Measurements from ENCODE around the gene ASB13.

Gene ASB13

DNA sequence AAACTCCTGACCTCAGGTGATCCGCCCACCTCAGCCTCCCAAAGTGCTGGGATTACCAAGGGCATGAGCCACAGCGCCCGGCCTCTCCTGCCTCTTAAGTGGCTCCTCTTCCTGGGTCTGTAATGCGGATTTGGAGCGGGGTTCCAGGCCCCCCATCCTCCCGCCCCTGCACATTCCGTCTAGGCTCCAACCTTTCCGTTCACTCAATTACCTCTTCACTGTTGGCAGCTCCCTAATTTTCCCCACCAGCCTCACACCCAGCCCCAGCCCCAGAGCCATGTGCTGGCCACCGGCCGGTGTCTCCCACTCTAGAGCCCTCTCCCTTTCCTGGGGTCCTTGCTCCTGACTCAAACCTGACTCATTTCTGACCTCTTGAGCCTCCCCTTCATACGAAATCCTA is 16.6 kb downstream of the ASB13 start:
- POLR2A ChIA-PET: no interaction called here
- H3K4me1 ChIP-seq (ENCODE audit: control insufficient read depth, insufficient read depth, low read length): no peaks in the 10 kb centered on the region
- no peak overlapping the region for H3K27ac ChIP-seq (ENCODE audit: extremely low read depth, low read depth, low read length)
- no peak for TF ChIP-seq ZEB2 (tag by site-specific recombination; IDR thresholded peaks at IDR 0.05)
- no peak for TF ChIP-seq KLF10 (tag by site-specific recombination; IDR thresholded peaks at IDR 0.05)
- TF ChIP-seq ZNF701 (tag by site-specific recombination; IDR thresholded peaks at IDR 0.05): no peak
- TF ChIP-seq, protein P1, sequence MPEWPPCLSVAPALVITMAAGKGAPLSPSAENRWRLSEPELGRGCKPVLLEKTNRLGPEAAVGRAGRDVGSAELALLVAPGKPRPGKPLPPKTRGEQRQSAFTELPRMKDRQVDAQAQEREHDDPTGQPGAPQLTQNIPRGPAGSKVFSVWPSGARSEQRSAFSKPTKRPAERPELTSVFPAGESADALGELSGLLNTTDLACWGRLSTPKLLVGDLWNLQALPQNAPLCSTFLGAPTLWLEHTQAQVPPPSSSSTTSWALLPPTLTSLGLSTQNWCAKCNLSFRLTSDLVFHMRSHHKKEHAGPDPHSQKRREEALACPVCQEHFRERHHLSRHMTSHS (tag by site-specific recombination; IDR thresholded peaks at IDR 0.05): no peak
- no peak for TF ChIP-seq ZNF645 (tag by site-specific recombination; IDR thresholded peaks at IDR 0.05)
- TF ChIP-seq ZNF560 (tag by site-specific recombination; IDR thresholded peaks at IDR 0.05; ENCODE audit: borderline replicate concordance): no peak
- TF ChIP-seq GFI1B (tag by site-specific recombination; IDR thresholded peaks at IDR 0.05): no peak
- TF ChIP-seq ZSCAN4 (tag by site-specific recombination; IDR thresholded peaks at IDR 0.05): no peak
- no peak for TF ChIP-seq ZNF274 (IDR thresholded peaks at IDR 0.05; ENCODE audit: low read length)
- no peak for TF ChIP-seq ZNF274 (tag by site-specific recombination; IDR thresholded peaks at IDR 0.05; ENCODE audit: borderline replicate concordance)
- TF ChIP-seq GLI4 (tag by site-specific recombination; IDR thresholded peaks at IDR 0.05): no peak
- no peak for TF ChIP-seq ZNF776 (tag by site-specific recombination; IDR thresholded peaks at IDR 0.05; ENCODE audit: borderline replicate concordance)
- TF ChIP-seq, protein P2, sequence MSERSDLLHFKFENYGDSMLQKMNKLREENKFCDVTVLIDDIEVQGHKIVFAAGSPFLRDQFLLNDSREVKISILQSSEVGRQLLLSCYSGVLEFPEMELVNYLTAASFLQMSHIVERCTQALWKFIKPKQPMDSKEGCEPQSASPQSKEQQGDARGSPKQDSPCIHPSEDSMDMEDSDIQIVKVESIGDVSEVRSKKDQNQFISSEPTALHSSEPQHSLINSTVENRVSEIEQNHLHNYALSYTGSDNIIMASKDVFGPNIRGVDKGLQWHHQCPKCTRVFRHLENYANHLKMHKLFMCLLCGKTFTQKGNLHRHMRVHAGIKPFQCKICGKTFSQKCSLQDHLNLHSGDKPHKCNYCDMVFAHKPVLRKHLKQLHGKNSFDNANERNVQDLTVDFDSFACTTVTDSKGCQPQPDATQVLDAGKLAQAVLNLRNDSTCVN (tag by site-specific recombination; optimal IDR thresholded peaks at IDR 0.05): no peak
- H3K9me3 ChIP-seq (ENCODE audit: control insufficient read depth, insufficient read depth, low read depth, low read length): no peaks in the 10 kb centered on the region
- peaks cover under 1 to 6% of the 10 kb centered on the region in 2 experiments; a peak in 2 of 3 replicates for H3K36me3 ChIP-seq (ENCODE audit: control insufficient read depth in 2 of 2, insufficient read depth in 1 of 2, low read length in 2 of 2)
- no peak overlapping the region for H3K4me3 ChIP-seq (ENCODE audit: low read depth, low read length)
- CTCF ChIA-PET: no interaction called here

GRCh38 chr10:5648494-5649457 is 17.6 kb downstream of the ASB13 start:
- Histone ChIP-seq H3K36me3 (ENCODE audit: control insufficient read depth in 2 of 2, insufficient read depth in 1 of 2, low read length in 2 of 2) (peaks cover 8 to 9% of the 10 kb centered on the region in 2 experiments; a peak in 2 of 3 replicates), H3K9me3 (ENCODE audit: control insufficient read depth, insufficient read depth, low read depth, low read length) (no peaks in the 10 kb centered on the region), H3K4me1 (ENCODE audit: control insufficient read depth, insufficient read depth, low read length) (no peaks in the 10 kb centered on the region), H3K27ac (ENCODE audit: extremely low read depth, low read depth, low read length) (no peak overlapping the region), H3K4me3 (ENCODE audit: low read depth, low read length) (no peak overlapping the region)
- TF ChIP-seq ZFHX2 (tag by site-specific recombination; conservative IDR thresholded peaks at IDR 0.05) (peak; percentile 47), EGR2 (tag by site-specific recombination; IDR thresholded peaks at IDR 0.05; ENCODE audit: low read depth) (peak; percentile 81), ZXDB (tag by site-specific recombination; IDR thresholded peaks at IDR 0.05) (no peak), SCRT2 (tag by site-specific recombination; IDR thresholded peaks at IDR 0.05) (no peak)
- ChIA-PET POLR2A (no interaction called here), CTCF (no interaction called here)

Data from HEK293 (cell line).